ENCODE measurements around the gene SLC25A21.

SLC25A21 gene

GRCh38 chr14:36662543-36663403 is 509.6 kb downstream of the SLC25A21 start:
- H3K4me1 ChIP-seq (ENCODE audit: control extremely low read depth in 1 of 4, control insufficient read depth in 4 of 4, insufficient read depth in 4 of 4, low read length in 3 of 4) = peaks cover 0 to 38% (median 16%) of the 10 kb centered on the region in 4 experiments
- peak overlapping the region in 2 of 7 experiments; percentile 5 to 11 for H3K4me3 ChIP-seq (ENCODE audit: control insufficient read depth in 1 of 7, extremely low read depth in 1 of 7, insufficient read depth in 4 of 7, low read depth in 2 of 7, low read length in 6 of 7)
- peaks cover 0 to 17% (median 3%) of the 10 kb centered on the region in 5 experiments for H3K9me3 ChIP-seq (ENCODE audit: control extremely low read depth in 1 of 5, control insufficient read depth in 4 of 5, insufficient read depth in 2 of 5, low read depth in 1 of 5, low read length in 4 of 5)
- WGBS (ENCODE audit: insufficient coverage) = 3% methylated on average over 61 of the region's 71 CpGs
- no peak overlapping the region for H3K27ac ChIP-seq (ENCODE audit: insufficient read depth in 1 of 2, low read depth in 1 of 2, low read length in 2 of 2, poor library complexity in 1 of 2, severe bottlenecking in 2 of 2)
- H3K36me3 ChIP-seq (ENCODE audit: control insufficient read depth in 4 of 4, insufficient read depth in 4 of 4, low read length in 3 of 4) = no peaks in the 10 kb centered on the region
- POLR2A ChIA-PET = no interaction called here
- DNase-seq = peak in 1 of 3 donors; percentile 48
- peaks cover 28 to 100% (median 74%) of the 10 kb centered on the region in 5 experiments for H3K27me3 ChIP-seq (replicated peaks in 2 of 5; ENCODE audit: control insufficient read depth in 4 of 5, insufficient read depth in 5 of 5, low read length in 4 of 5)
- CTCF ChIA-PET = interaction anchor here (0.9 kb wide), 1 partner anchor 17 kb away, joined by 3 read pairs; no protein-coding TSS in a partner anchor

GRCh38 chr14:36662258-36662542 is 510.2 kb downstream of the SLC25A21 start:
- H3K27ac ChIP-seq (ENCODE audit: insufficient read depth in 1 of 2, low read depth in 1 of 2, low read length in 2 of 2, poor library complexity in 1 of 2, severe bottlenecking in 2 of 2) = no peak overlapping the region
- POLR2A ChIA-PET = no interaction called here
- H3K9me3 ChIP-seq (ENCODE audit: control extremely low read depth in 1 of 5, control insufficient read depth in 4 of 5, insufficient read depth in 2 of 5, low read depth in 1 of 5, low read length in 4 of 5) = peaks cover 0 to 17% (median 3%) of the 10 kb centered on the region in 5 experiments
- no peak for DNase-seq
- peak overlapping the region in 4 of 7 experiments; percentile 3 to 32 (median 19) for H3K4me3 ChIP-seq (ENCODE audit: control insufficient read depth in 1 of 7, extremely low read depth in 1 of 7, insufficient read depth in 4 of 7, low read depth in 2 of 7, low read length in 6 of 7)
- H3K36me3 ChIP-seq (ENCODE audit: control insufficient read depth in 4 of 4, insufficient read depth in 4 of 4, low read length in 3 of 4) = no peaks in the 10 kb centered on the region
- H3K4me1 ChIP-seq (ENCODE audit: control extremely low read depth in 1 of 4, control insufficient read depth in 4 of 4, insufficient read depth in 4 of 4, low read length in 3 of 4) = peaks cover 0 to 44% (median 18%) of the 10 kb centered on the region in 4 experiments
- peaks cover 24 to 100% (median 68%) of the 10 kb centered on the region in 5 experiments for H3K27me3 ChIP-seq (replicated peaks in 2 of 5; ENCODE audit: control insufficient read depth in 4 of 5, insufficient read depth in 5 of 5, low read length in 4 of 5)
- WGBS (ENCODE audit: insufficient coverage) = 0% methylated on average over 4 of the region's 11 CpGs
- CTCF ChIA-PET = interaction anchor here (0.9 kb wide), 1 partner anchor 17 kb away, joined by 3 read pairs; no protein-coding TSS in a partner anchor

- ChIA-PET CTCF (no interaction called here), POLR2A (interaction anchor here (0.5 kb wide), 1 partner anchor 136 kb away, joined by 3 read pairs; no protein-coding TSS in a partner anchor)
- Histone ChIP-seq H3K27ac (ENCODE audit: insufficient read depth in 1 of 2, low read depth in 1 of 2, low read length in 2 of 2, poor library complexity in 1 of 2, severe bottlenecking in 2 of 2) (no peak within 1 kb of the TSS), H3K4me1 (ENCODE audit: control extremely low read depth in 1 of 4, control insufficient read depth in 4 of 4, insufficient read depth in 4 of 4, low read length in 3 of 4) (peaks cover 0 to 45% (median 21%) of the 10 kb centered on the region in 4 experiments), H3K4me3 (ENCODE audit: control insufficient read depth in 1 of 7, extremely low read depth in 1 of 7, insufficient read depth in 4 of 7, low read depth in 2 of 7, low read length in 6 of 7) (peak within 1 kb of the TSS in 4 of 7 experiments; percentile 32 to 48 (median 43)), H3K9me3 (ENCODE audit: control extremely low read depth in 1 of 5, control insufficient read depth in 4 of 5, insufficient read depth in 2 of 5, low read depth in 1 of 5, low read length in 4 of 5) (peaks cover 0 to 17% (median 3%) of the 10 kb centered on the region in 5 experiments), H3K36me3 (ENCODE audit: control insufficient read depth in 4 of 4, insufficient read depth in 4 of 4, low read length in 3 of 4) (no peaks in the 10 kb centered on the region), H3K27me3 (replicated peaks in 2 of 5; ENCODE audit: control insufficient read depth in 4 of 5, insufficient read depth in 5 of 5, low read length in 4 of 5) (peaks cover 24 to 100% (median 66%) of the 10 kb centered on the region in 5 experiments)
- peak; percentile 79 to 90 (median 89) for DNase-seq
- WGBS (ENCODE audit: insufficient coverage) = 2% methylated on average over 21 of the region's 44 CpGs
Measured at GRCh38 chr14:36661506-36662257, 510.7 kb downstream of the SLC25A21 start, which contains the start of gene PAX9. TSS of gene PAX9 (plus strand) at chr14:36661860. CDS start at chr14:36662090, 230 bp downstream.

- Histone ChIP-seq H3K27ac (ENCODE audit: insufficient read depth in 1 of 2, low read depth in 1 of 2, low read length in 2 of 2, poor library complexity in 1 of 2, severe bottlenecking in 2 of 2) (no peak overlapping the region), H3K9me3 (ENCODE audit: control extremely low read depth in 1 of 5, control insufficient read depth in 4 of 5, insufficient read depth in 2 of 5, low read depth in 1 of 5, low read length in 4 of 5) (peaks cover 0 to 17% (median 3%) of the 10 kb centered on the region in 5 experiments), H3K4me1 (ENCODE audit: control extremely low read depth in 1 of 4, control insufficient read depth in 4 of 4, insufficient read depth in 4 of 4, low read length in 3 of 4) (peaks cover 0 to 52% (median 24%) of the 10 kb centered on the region in 4 experiments), H3K4me3 (ENCODE audit: control insufficient read depth in 1 of 7, extremely low read depth in 1 of 7, insufficient read depth in 4 of 7, low read depth in 2 of 7, low read length in 6 of 7) (peak overlapping the region in 3 of 7 experiments; percentile 32 to 48 (median 43)), H3K36me3 (ENCODE audit: control insufficient read depth in 4 of 4, insufficient read depth in 4 of 4, low read length in 3 of 4) (no peaks in the 10 kb centered on the region), H3K27me3 (replicated peaks in 2 of 5; ENCODE audit: control insufficient read depth in 4 of 5, insufficient read depth in 5 of 5, low read length in 4 of 5) (peaks cover 24 to 100% (median 69%) of the 10 kb centered on the region in 5 experiments)
- DNase-seq = peak in 1 of 3 donors; percentile 25
- ChIA-PET CTCF (interaction anchor here (0.9 kb wide), 1 partner anchor 12 kb away, joined by 3 read pairs; no protein-coding TSS in a partner anchor), POLR2A (interaction anchor here (0.5 kb wide), 1 partner anchor 135 kb away, joined by 3 read pairs; no protein-coding TSS in a partner anchor)
- WGBS (ENCODE audit: insufficient coverage) = 6% methylated on average over 33 of the region's 35 CpGs
Measured at GRCh38 chr14:36660736-36661505, 511.5 kb downstream of the SLC25A21 start.

DNA sequence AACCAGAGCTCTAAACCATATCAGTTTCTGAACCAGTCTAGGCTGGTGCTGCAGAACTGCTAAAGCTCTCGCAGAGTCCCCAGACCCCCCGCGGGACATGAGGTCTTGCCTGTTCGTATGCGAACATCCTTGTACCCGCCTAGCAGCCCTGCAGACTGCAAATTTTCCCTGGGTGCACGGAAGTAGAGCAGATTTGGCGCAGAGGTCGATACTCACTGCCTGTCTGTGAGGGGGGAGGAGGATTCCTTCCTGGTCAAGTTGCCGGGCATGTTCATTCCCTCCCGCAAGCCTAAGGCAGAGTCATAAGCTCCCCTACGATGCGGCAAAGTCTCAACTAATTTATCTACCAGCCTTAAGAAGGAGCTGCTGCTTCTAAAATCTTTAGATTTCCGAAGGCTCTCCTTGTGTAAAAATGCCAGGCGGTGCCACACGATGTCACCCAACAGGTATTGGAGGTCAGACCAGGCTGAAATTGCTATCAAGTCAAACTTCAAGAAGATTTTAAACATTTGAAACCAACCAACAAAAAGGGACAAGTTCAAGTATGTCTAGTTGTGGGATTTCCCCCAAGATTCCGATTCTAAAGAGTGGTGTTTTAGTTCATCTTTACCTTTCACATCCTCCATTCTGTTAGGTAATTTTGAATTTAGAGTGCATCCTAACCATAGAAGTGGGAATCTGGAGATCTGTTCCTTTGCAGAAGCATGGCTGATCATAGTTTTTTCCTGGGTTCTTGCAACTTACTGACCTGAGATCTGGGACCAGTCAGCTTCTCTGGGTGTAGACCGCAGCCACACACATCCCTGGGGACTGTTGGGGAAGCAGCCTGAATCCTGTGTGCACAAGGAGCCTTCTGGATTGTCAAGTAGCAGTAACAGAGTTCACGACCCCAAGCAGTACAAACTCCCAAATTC is 512.3 kb downstream of the SLC25A21 start:
- peaks cover 0 to 56% (median 28%) of the 10 kb centered on the region in 4 experiments for H3K4me1 ChIP-seq (ENCODE audit: control extremely low read depth in 1 of 4, control insufficient read depth in 4 of 4, insufficient read depth in 4 of 4, low read length in 3 of 4)

More for the DNA sequence above, 512.3 kb downstream of the SLC25A21 start:
- H3K27ac ChIP-seq (ENCODE audit: insufficient read depth in 1 of 2, low read depth in 1 of 2, low read length in 2 of 2, poor library complexity in 1 of 2, severe bottlenecking in 2 of 2) = no peak overlapping the region
- peaks cover 0 to 17% (median 5%) of the 10 kb centered on the region in 5 experiments for H3K9me3 ChIP-seq (ENCODE audit: control extremely low read depth in 1 of 5, control insufficient read depth in 4 of 5, insufficient read depth in 2 of 5, low read depth in 1 of 5, low read length in 4 of 5)
- ChIA-PET CTCF (interaction anchor here (0.9 to 1.7 kb wide), 2 partner anchors 11 to 12 kb away, joined by 3 to 4 read pairs; no protein-coding TSS in a partner anchor), POLR2A (no interaction called here)
- peak in 1 of 3 donors; percentile 11 for DNase-seq
- no peak overlapping the region for H3K4me3 ChIP-seq (ENCODE audit: control insufficient read depth in 1 of 7, extremely low read depth in 1 of 7, insufficient read depth in 4 of 7, low read depth in 2 of 7, low read length in 6 of 7)
- 7% methylated on average over 11 of the region's 19 CpGs for WGBS (ENCODE audit: insufficient coverage)
- no peaks in the 10 kb centered on the region for H3K36me3 ChIP-seq (ENCODE audit: control insufficient read depth in 4 of 4, insufficient read depth in 4 of 4, low read length in 3 of 4)
- H3K27me3 ChIP-seq (replicated peaks in 2 of 5; ENCODE audit: control insufficient read depth in 4 of 5, insufficient read depth in 5 of 5, low read length in 4 of 5) = peaks cover 27 to 100% (median 70%) of the 10 kb centered on the region in 5 experiments

Data from common myeloid progenitor, CD34-positive (primary cell).